Bronchus fibroblast of lung (primary cell): ENCODE data around the gene RTN4IP1. TPM values are rescaled to one million over a fixed set of nuclear protein-coding genes. Genes with fewer than 3 reads are reported as not detected.

Experiments used
- total RNA-seq: library from RNA; depleted of rRNA; stranded (reverse); fragments of >200 nt; gene quantifications from 2 replicates; pipeline ENCODE4 v1.2.3, GENCODE V29; 2015

RTN4IP1 gene, protein sequence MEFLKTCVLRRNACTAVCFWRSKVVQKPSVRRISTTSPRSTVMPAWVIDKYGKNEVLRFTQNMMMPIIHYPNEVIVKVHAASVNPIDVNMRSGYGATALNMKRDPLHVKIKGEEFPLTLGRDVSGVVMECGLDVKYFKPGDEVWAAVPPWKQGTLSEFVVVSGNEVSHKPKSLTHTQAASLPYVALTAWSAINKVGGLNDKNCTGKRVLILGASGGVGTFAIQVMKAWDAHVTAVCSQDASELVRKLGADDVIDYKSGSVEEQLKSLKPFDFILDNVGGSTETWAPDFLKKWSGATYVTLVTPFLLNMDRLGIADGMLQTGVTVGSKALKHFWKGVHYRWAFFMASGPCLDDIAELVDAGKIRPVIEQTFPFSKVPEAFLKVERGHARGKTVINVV
- 7.3 and 9.9 TPM in 2 replicates for total RNA-seq

DNA sequence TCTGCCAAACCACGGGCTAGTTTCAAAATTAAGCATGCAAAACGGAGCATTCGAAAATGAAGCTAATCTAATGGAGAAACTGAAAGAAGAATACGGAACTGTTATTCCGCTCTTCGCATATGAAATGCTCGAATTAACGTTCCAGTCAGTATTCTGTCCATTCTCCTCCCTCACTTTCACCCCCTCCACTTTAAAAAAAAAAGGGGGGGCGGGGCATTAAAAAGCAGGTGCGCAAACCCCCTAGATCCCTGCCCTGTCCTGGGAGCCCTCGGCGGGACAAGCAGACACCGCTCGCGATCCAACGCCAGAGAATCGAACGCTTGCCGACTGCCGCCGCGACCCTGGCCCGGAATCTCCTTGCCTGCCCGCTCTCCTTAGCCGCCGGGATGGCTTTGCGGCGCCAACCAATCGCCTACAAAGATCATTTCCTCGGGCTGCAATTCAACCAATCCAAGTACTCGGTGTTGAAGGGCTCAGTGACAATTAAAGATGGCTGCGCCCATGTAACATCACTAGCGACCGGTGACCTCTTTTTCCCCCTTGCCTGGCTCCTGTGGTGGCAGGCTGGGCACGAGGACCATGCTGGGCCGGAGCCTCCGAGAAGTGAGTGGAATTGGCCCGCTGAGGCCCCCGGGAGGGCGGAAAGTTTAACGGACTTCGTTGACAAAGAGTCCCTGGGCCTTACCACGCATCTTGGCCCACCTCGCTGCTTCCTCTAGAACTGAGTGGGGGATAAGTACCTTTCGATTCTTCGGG is at the start of gene RTN4IP1, which contains the start of gene QRSL1:
TSS of gene RTN4IP1 (minus strand) at position 396 of the 756 bp plus-strand sequence. CDS start 477 bp downstream, outside the sequence.
TSS of gene QRSL1 (plus strand) at position 476 of the 756 bp plus-strand sequence. CDS start at position 580, 104 bp downstream.

Other genes with a start within 250 kb of the RTN4IP1 start
- gene QRSL1, start 80 bp upstream of the RTN4IP1 start, total RNA-seq: 6.4 and 6.6 TPM in 2 replicates